Peyer's patch (tissue), 4 donors: Measurements from ENCODE around the gene CNPY1. TPM values are rescaled to one million over a fixed set of nuclear protein-coding genes. Genes with fewer than 3 reads are reported as not detected.

Experiments
- DNase-seq, 3 donors: peaks; one replicate each; pipeline ENCODE4 v3.0.0-alpha.2; 2017 to 2019
- H3K27ac ChIP-seq, 4 donors: fragments of 200-600 bp; sonication (generic); one replicate each; pipeline ENCODE4 v1.5.1; 2016 to 2019
- H3K27me3 ChIP-seq, 2 donors: fragments of 200-600 bp; sonication (generic); one replicate each; pipeline ENCODE4 v1.5.1; 2019
- H3K36me3 ChIP-seq, 3 donors: fragments of 200-600 bp; sonication (generic); one replicate each; pipeline ENCODE4 v1.5.1; 2016 to 2019
- H3K4me1 ChIP-seq, 4 donors: fragments of 200-600 bp; sonication (generic); one replicate each; pipeline ENCODE4 v1.5.1; 2016 to 2019
- H3K4me3 ChIP-seq, 4 donors: fragments of 200-600 bp; sonication (generic); 1 replicate in 3 of 4; 2 replicates in 1 of 4; pipeline ENCODE4 v1.5.1; 2016 to 2019; ENCODE audit warnings: mild to moderate bottlenecking in 1 of 4
- H3K9me3 ChIP-seq, 4 donors: fragments of 200-600 bp; sonication (generic); one replicate each; pipeline ENCODE4 v1.5.1; 2016 to 2019; ENCODE audit warnings: mild to moderate bottlenecking in 1 of 4
- POLR2A ChIP-seq, 2 donors: fragments of 450-650 bp; IDR thresholded peaks; one replicate each; pipeline ENCODE4 v1.5.1; 2017; ENCODE audit warnings: antibody characterized with exemption in 2 of 2, mild to moderate bottlenecking in 2 of 2, moderate library complexity in 2 of 2
- total RNA-seq, 4 donors: library from RNA; depleted of rRNA; stranded (reverse); fragments of >200 nt; gene quantifications; one replicate each; pipeline ENCODE4 v1.1.0, GENCODE V29; 2016
- TF ChIP-seq, protein P1 (sequence below), 6 experiments: fragments of 450-650 bp in 4 of 6; fragments of 200-600 bp in 2 of 6; sonication (generic) in 1 of 6; IDR thresholded peaks; one replicate each; pipeline ENCODE4 v1.5.1; 2017 to 2019; ENCODE audit warnings: antibody characterized with exemption in 6 of 6, mild to moderate bottlenecking in 3 of 6, moderate library complexity in 1 of 6

CNPY1 gene
- total RNA-seq, 4 donors from 2014 or later, result 0.40 TPM; not detected in 3

DNA sequence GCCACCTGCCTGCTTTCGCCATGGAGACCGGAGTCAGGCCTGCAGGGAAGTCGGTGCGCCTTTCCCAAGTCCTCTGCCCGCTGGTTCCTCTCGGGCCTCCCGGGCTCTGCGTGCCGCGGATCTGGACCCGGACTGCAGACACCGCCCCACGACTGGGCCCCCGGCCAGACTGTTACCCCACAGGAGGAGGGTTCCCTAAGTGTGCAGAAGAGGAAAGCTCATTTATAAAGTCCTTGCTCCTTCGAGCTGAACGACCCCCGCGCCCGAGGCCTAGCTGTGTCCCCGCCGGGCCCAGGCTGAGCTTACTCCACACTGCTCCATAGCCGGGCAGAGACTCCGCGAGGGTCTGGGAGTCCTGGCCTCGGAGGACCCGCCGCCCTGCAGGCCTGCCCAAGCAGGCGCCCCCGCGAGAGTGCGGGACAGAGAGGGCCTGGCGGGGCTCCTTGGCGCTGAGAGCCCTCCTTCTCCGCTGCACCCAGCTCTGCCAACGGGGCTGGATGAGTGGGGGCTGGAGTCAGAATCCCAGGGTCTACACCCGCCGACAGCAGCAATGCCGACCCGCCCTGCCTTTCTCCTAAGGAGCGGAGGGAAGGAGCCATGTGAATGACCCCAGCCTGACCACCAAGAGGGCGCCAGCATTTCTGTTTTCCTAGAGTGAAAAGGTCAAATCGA, 80.1 kb downstream of the CNPY1 start:
- Histone ChIP-seq H3K4me1 (peaks cover 0 to 26% (median 5%) of the 10 kb centered on the region in 4 donors), H3K9me3 (no peaks in the 10 kb centered on the region), H3K36me3 (no peaks in the 10 kb centered on the region), H3K27ac (no peak overlapping the region), H3K4me3 (peak overlapping the region in 1 of 4 donors; percentile 9), H3K27me3 (peaks cover 0 to 86% of the 10 kb centered on the region in 2 donors)
- TF ChIP-seq POLR2A (IDR thresholded peaks at IDR 0.05), result no peak
- TF ChIP-seq, protein P1, sequence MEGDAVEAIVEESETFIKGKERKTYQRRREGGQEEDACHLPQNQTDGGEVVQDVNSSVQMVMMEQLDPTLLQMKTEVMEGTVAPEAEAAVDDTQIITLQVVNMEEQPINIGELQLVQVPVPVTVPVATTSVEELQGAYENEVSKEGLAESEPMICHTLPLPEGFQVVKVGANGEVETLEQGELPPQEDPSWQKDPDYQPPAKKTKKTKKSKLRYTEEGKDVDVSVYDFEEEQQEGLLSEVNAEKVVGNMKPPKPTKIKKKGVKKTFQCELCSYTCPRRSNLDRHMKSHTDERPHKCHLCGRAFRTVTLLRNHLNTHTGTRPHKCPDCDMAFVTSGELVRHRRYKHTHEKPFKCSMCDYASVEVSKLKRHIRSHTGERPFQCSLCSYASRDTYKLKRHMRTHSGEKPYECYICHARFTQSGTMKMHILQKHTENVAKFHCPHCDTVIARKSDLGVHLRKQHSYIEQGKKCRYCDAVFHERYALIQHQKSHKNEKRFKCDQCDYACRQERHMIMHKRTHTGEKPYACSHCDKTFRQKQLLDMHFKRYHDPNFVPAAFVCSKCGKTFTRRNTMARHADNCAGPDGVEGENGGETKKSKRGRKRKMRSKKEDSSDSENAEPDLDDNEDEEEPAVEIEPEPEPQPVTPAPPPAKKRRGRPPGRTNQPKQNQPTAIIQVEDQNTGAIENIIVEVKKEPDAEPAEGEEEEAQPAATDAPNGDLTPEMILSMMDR (IDR thresholded peaks at IDR 0.05), result no peak
- no peak for DNase-seq

DNA sequence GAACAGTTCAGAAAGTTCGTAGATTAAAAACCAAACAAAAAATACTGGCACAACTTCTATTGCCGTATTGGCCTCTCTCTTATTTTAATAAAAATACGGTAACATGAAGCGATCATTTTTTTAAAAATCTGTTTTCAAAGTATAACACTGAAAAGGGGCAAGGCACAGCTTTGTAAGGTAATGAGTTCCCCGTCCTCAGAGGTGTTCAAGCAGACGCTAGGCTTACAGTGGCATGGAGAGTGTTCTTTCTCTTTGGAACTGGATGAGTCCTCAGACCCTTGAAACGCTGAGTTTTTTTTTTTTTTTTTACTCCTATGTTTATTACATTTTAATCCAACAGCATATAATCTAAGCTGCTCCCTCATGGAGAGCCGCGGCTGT, 80.6 kb downstream of the CNPY1 start:
- DNase-seq, result no peak

DNA sequence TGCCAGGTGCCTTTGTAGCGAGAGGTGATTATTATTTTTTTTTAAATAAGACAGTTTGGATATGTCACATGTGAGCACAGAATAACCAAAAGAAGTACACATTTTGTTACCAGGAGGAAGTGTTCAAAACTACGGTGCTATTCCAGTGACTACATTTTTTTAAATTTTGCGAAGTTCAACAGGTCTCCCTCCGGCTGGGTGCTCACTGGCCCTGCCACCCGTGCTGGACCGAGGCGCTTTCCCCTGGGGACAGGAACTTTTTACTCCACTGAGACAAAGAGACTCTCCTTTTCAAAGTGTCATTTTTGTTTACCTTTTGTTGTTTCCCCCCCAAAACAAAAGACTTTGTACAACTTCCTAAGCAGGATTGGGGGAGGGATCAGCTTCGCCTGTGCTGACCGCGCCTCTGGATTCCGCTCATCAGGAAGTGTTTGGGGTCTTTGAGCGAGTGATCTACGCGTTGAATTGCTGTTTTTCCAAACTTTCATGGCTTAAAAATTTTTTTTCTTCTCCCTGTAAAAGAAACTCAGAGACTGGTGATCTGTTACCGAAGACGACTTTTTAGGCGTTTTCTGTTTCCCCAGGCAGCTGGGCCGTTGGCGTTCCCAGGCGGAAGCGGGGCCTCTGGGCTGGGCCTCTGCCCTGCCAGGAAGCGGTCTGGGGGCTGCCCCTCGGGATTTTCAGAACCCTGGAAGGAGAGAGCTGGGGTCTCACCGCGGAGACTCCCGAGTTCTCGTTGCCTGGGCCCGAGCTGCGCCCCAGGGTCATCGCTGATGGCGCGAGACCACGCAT, 81.2 kb downstream of the CNPY1 start:
- H3K27me3 ChIP-seq, result peaks cover 0 to 90% of the 10 kb centered on the region in 2 donors
- no peak overlapping the region for H3K27ac ChIP-seq
- peaks cover 0 to 26% (median 5%) of the 10 kb centered on the region in 4 donors for H3K4me1 ChIP-seq
- no peaks in the 10 kb centered on the region for H3K9me3 ChIP-seq
- DNase-seq, result no peak
- H3K36me3 ChIP-seq, result no peaks in the 10 kb centered on the region
- TF ChIP-seq, protein P1 (IDR thresholded peaks at IDR 0.05), result no peak
- no peak for TF ChIP-seq POLR2A (IDR thresholded peaks at IDR 0.05)
- H3K4me3 ChIP-seq, result no peak overlapping the region

More for the DNA sequence above, 80.6 kb downstream of the CNPY1 start:
- H3K36me3 ChIP-seq, result no peaks in the 10 kb centered on the region
- peaks cover 0 to 86% of the 10 kb centered on the region in 2 donors for H3K27me3 ChIP-seq
- H3K27ac ChIP-seq, result no peak overlapping the region
- H3K4me3 ChIP-seq, result no peak overlapping the region
- H3K4me1 ChIP-seq, result peaks cover 0 to 26% (median 5%) of the 10 kb centered on the region in 4 donors
- TF ChIP-seq, protein P1 (IDR thresholded peaks at IDR 0.05), result no peak
- no peak for TF ChIP-seq POLR2A (IDR thresholded peaks at IDR 0.05)
- no peaks in the 10 kb centered on the region for H3K9me3 ChIP-seq

DNA sequence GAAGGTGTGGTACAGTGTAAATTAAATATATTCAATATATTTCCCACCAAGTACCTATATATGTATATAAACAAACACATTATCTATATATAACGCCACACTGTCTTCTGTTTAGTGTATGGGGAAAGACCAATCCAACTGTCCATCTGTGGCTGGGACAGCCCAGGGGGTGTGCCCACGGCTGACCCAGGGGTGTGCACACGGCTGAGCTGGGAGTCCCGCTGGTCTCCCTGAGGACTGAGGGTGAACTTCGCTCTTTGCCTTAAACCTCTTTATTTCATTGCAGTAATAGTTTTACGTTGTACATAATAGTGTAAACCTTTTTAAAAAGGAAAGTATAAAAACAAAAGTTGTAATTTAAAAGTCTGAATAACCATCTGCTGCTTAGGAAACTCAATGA, 82.2 kb downstream of the CNPY1 start:
- no peaks in the 10 kb centered on the region for H3K9me3 ChIP-seq
- no peak overlapping the region for H3K4me3 ChIP-seq
- no peaks in the 10 kb centered on the region for H3K36me3 ChIP-seq
- peaks cover 0 to 90% of the 10 kb centered on the region in 2 donors for H3K27me3 ChIP-seq
- H3K4me1 ChIP-seq, result peaks cover 0 to 30% (median 5%) of the 10 kb centered on the region in 4 donors
- no peak for DNase-seq
- H3K27ac ChIP-seq, result no peak overlapping the region
- TF ChIP-seq, protein P1 (IDR thresholded peaks at IDR 0.05), result no peak
- TF ChIP-seq POLR2A (IDR thresholded peaks at IDR 0.05), result no peak

DNA sequence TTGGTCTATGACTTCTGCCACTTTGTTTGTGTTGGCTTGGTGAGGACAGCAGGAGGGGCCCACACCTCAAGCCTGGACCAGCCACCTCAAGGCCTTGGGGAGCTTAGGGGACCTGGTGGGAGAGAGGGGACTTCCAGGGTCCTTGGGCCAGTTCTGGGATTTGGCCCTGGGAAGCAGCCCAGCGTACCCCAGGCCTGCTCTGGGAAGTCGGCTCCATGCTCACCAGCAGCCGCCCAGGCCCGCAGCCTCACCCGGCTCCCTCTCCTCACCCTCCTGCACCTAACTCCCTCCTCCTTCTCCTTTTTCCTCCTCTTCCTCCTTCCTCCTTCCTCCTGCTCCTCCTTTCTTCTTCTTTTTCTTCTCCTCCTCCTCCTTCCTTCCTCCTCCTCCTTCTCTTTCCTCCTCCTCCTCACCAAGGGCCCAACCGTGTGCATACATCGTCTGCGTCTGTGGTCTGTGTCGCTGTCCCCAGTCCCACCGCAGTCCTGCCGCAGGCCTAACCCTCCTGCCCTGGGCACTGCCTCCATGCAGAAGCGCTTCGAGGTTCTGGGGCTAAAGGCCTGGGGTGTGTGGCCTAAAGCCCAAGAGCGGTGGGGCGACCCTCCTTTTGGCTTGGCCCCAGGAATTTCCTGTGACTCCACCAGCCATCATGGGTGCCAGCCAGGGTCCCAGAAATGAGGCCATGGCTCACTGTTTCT, 83.1 kb downstream of the CNPY1 start:
- no peak for DNase-seq
- H3K9me3 ChIP-seq, result no peaks in the 10 kb centered on the region
- peaks cover 0 to 90% of the 10 kb centered on the region in 2 donors for H3K27me3 ChIP-seq
- H3K4me1 ChIP-seq, result peaks cover 0 to 36% (median 8%) of the 10 kb centered on the region in 4 donors
- no peak overlapping the region for H3K4me3 ChIP-seq
- H3K27ac ChIP-seq, result no peak overlapping the region
- no peak for TF ChIP-seq POLR2A (IDR thresholded peaks at IDR 0.05)
- TF ChIP-seq, protein P1 (IDR thresholded peaks at IDR 0.05), result no peak
- H3K36me3 ChIP-seq, result no peaks in the 10 kb centered on the region
